Naive thymus-derived CD4-positive, alpha-beta T cell (primary cell): ENCODE results near the gene NFATC2. TPM values are rescaled to one million over a fixed set of nuclear protein-coding genes. Genes with fewer than 3 reads are reported as not detected.

ENCODE experiments used
- ATAC-seq: fragments of 150-1000 bp; cut with Tn5 transposase; 2 replicates; pipeline ENCODE4 v1.10.0; 2021; ENCODE audit warnings: mild to moderate bottlenecking, moderate library complexity
- CTCF ChIA-PET: fragments of 350-600 bp; sonication (Branson Sonifier 250); formaldehyde crosslinking; loops from one replicate; lab custom pipeline; 2021; ENCODE audit warnings: antibody characterized with exemption; lab: Charles Lee
- POLR2A ChIA-PET: fragments of 350-600 bp; sonication (Branson Sonifier 250); formaldehyde crosslinking; loops from one replicate; lab custom pipeline; 2021; ENCODE audit warnings: antibody characterized with exemption, inconsistent platforms; lab: Charles Lee
- DNase-seq, 9 donors: peaks; one replicate each; pipeline versions ENCODE4 v3.0.0 to v3.0.0-alpha.2; 2020 to 2022; ENCODE audit warnings: mixed read lengths in 1 of 9
- H3K27ac ChIP-seq: one replicate; pipeline ENCODE4 v1.7.0; 2013; ENCODE audit warnings: mild to moderate bottlenecking, low read depth, low read length, moderate library complexity
- H3K27me3 ChIP-seq, 2 donors: one replicate each; pipeline ENCODE4 v1.7.0; 2013; ENCODE audit warnings: low read length in 2 of 2, mild to moderate bottlenecking in 2 of 2, moderate library complexity in 2 of 2; ENCODE audit not compliant: control insufficient read depth in 2 of 2, insufficient read depth in 2 of 2
- H3K36me3 ChIP-seq, 3 experiments: 1 replicate in 2 of 3; 2 replicates in 1 of 3; pipeline ENCODE4 v1.7.0; 2013; ENCODE audit warnings: low read length in 3 of 3, mild to moderate bottlenecking in 3 of 3, moderate library complexity in 1 of 3; ENCODE audit not compliant: insufficient read depth in 3 of 3, control insufficient read depth in 2 of 3
- H3K4me1 ChIP-seq, 2 donors: one replicate each; pipeline ENCODE4 v1.7.0; 2013; ENCODE audit warnings: low read length in 2 of 2, mild to moderate bottlenecking in 2 of 2, moderate library complexity in 1 of 2; ENCODE audit not compliant: control insufficient read depth in 2 of 2, insufficient read depth in 2 of 2
- H3K4me3 ChIP-seq: 2 replicates; pipeline ENCODE4 v1.7.0; 2013; ENCODE audit warnings: mild to moderate bottlenecking, low read length
- H3K9me3 ChIP-seq, 3 experiments: 1 replicate in 2 of 3; 2 replicates in 1 of 3; pipeline ENCODE4 v1.7.0; 2013; ENCODE audit warnings: low read length in 3 of 3; ENCODE audit not compliant: control insufficient read depth in 2 of 3
- H3K27ac Mint-ChIP-seq, 9 donors: one replicate each; pipeline ENCODE4 v1.8.0; 2020 to 2022; ENCODE audit warnings: mixed read lengths in 9 of 9, mild to moderate bottlenecking in 8 of 9, moderate library complexity in 5 of 9, inconsistent platforms in 2 of 9
- H3K27me3 Mint-ChIP-seq, 5 donors: one replicate each; pipeline ENCODE4 v1.8.0; 2021 to 2022; ENCODE audit warnings: mixed read lengths in 5 of 5, mild to moderate bottlenecking in 1 of 5
- H3K36me3 Mint-ChIP-seq, 5 donors: one replicate each; pipeline ENCODE4 v1.8.0; 2020 to 2022; ENCODE audit warnings: mixed read lengths in 5 of 5, mild to moderate bottlenecking in 3 of 5, inconsistent platforms in 1 of 5
- H3K4me1 Mint-ChIP-seq, 7 donors: one replicate each; pipeline ENCODE4 v1.8.0; 2020 to 2022; ENCODE audit warnings: mixed read lengths in 7 of 7, mild to moderate bottlenecking in 3 of 7, inconsistent platforms in 1 of 7
- H3K4me3 Mint-ChIP-seq, 10 donors: one replicate each; pipeline ENCODE4 v1.8.0; 2020 to 2022; ENCODE audit warnings: mild to moderate bottlenecking in 10 of 10, mixed read lengths in 10 of 10, moderate library complexity in 6 of 10, inconsistent platforms in 2 of 10
- H3K9me3 Mint-ChIP-seq, 11 donors: one replicate each; pipeline ENCODE4 v1.8.0; 2020 to 2022; ENCODE audit warnings: mixed read lengths in 11 of 11, mild to moderate bottlenecking in 4 of 11, inconsistent platforms in 1 of 11, moderate library complexity in 1 of 11
- intact Hi-C, 2 donors: fragments of 100-400 bp; cut with micrococcal nuclease; formaldehyde crosslinking; loops; one replicate each; pipeline ENCODE4 v1.15.1; 2023
- polyA plus RNA-seq, 2 donors: library from polyadenylated mRNA; unstranded; fragments of 300-500 nt; fragmentation: Illumina TruSeq; gene quantifications; one replicate each; pipeline ENCODE4 v1.2.3, GENCODE V29; 2021
- total RNA-seq, 6 experiments: library from RNA in 5 of 6; stranded (reverse) in 5 of 6; gene quantifications; 1 replicate in 5 of 6; 2 replicates in 1 of 6; pipeline ENCODE4 v1.2.3 and lab custom pipeline; 2021 to 2026

NFATC2 gene
- total and polyA plus RNA-seq, 7 experiments from 2014 or later = 16.6 to 66.8 (median 42.6) TPM

GRCh38 chr20:51446230-51446629 lies 96.3 kb downstream of the NFATC2 start:
- ChIA-PET POLR2A (no interaction called here), CTCF (no interaction called here)
- intact Hi-C loops = no loop called here
- H3K27ac Mint-ChIP-seq = no peak overlapping the region
- Histone ChIP-seq H3K4me1 (peaks cover 0 to 11% of the 10 kb centered on the region in 2 donors), H3K36me3 (peaks cover 0 to 63% (median 12%) of the 10 kb centered on the region in 3 experiments), H3K27ac (no peak overlapping the region), H3K4me3 (no peak overlapping the region), H3K9me3 (no peaks in the 10 kb centered on the region), H3K27me3 (no peaks in the 10 kb centered on the region)
- ATAC-seq = no peak
- no peak overlapping the region for H3K4me3 Mint-ChIP-seq
- DNase-seq = no peak
- peaks cover 2 to 29% (median 12%) of the 10 kb centered on the region in 7 donors for H3K4me1 Mint-ChIP-seq
- no peaks in the 10 kb centered on the region for H3K27me3 Mint-ChIP-seq
- H3K36me3 Mint-ChIP-seq = peaks cover 14 to 45% (median 29%) of the 10 kb centered on the region in 5 donors
- no peaks in the 10 kb centered on the region for H3K9me3 Mint-ChIP-seq

GRCh38 chr20:51445591-51445990 lies 96.9 kb downstream of the NFATC2 start:
- Histone ChIP-seq H3K4me1 (peaks cover 3 to 17% of the 10 kb centered on the region in 2 donors), H3K9me3 (no peaks in the 10 kb centered on the region), H3K4me3 (no peak overlapping the region), H3K27ac (no peak overlapping the region), H3K27me3 (no peaks in the 10 kb centered on the region), H3K36me3 (peaks cover 0 to 59% (median 12%) of the 10 kb centered on the region in 3 experiments)
- no peaks in the 10 kb centered on the region for H3K27me3 Mint-ChIP-seq
- H3K4me1 Mint-ChIP-seq = peaks cover 2 to 31% (median 13%) of the 10 kb centered on the region in 7 donors
- intact Hi-C loops = no loop called here
- H3K4me3 Mint-ChIP-seq = no peak overlapping the region
- H3K27ac Mint-ChIP-seq = peak overlapping the region in 5 of 9 donors; percentile 1 to 57 (median 42)
- H3K36me3 Mint-ChIP-seq = peaks cover 14 to 46% (median 29%) of the 10 kb centered on the region in 5 donors
- POLR2A ChIA-PET = no interaction called here
- H3K9me3 Mint-ChIP-seq = no peaks in the 10 kb centered on the region
- ATAC-seq = no peak
- DNase-seq = no peak
- CTCF ChIA-PET = no interaction called here

- ATAC-seq (no peak), DNase-seq (no peak)
- Mint-ChIP-seq H3K9me3 (no peaks in the 10 kb centered on the region), H3K4me3 (no peak overlapping the region), H3K27ac (peak overlapping the region in 5 of 9 donors; percentile 24 to 57 (median 45)), H3K36me3 (peaks cover 14 to 49% (median 28%) of the 10 kb centered on the region in 5 donors), H3K27me3 (no peaks in the 10 kb centered on the region), H3K4me1 (peaks cover 2 to 31% (median 16%) of the 10 kb centered on the region in 7 donors)
- Histone ChIP-seq H3K36me3 (peaks cover 0 to 53% (median 12%) of the 10 kb centered on the region in 3 experiments), H3K4me3 (no peak overlapping the region), H3K9me3 (no peaks in the 10 kb centered on the region), H3K4me1 (peaks cover 7 to 22% of the 10 kb centered on the region in 2 donors), H3K27ac (no peak overlapping the region), H3K27me3 (no peaks in the 10 kb centered on the region)
- intact Hi-C loops = no loop called here
- ChIA-PET CTCF (no interaction called here), POLR2A (no interaction called here)
Observed at GRCh38 chr20:51444922-51445438, 97.5 kb downstream of the NFATC2 start.

- DNase-seq (no peak), ATAC-seq (no peak)
- Histone ChIP-seq H3K9me3 (no peaks in the 10 kb centered on the region), H3K4me1 (peaks cover 7 to 22% of the 10 kb centered on the region in 2 donors), H3K4me3 (no peak overlapping the region), H3K36me3 (peaks cover 0 to 49% (median 12%) of the 10 kb centered on the region in 3 experiments), H3K27me3 (no peaks in the 10 kb centered on the region), H3K27ac (no peak overlapping the region)
- no peaks in the 10 kb centered on the region for H3K27me3 Mint-ChIP-seq
- H3K4me3 Mint-ChIP-seq = no peak overlapping the region
- ChIA-PET CTCF (no interaction called here), POLR2A (no interaction called here)
- intact Hi-C loops = no loop called here
- H3K27ac Mint-ChIP-seq = peak overlapping the region in 2 of 9 donors; percentile 17 to 20
- H3K4me1 Mint-ChIP-seq = peaks cover 0 to 29% (median 16%) of the 10 kb centered on the region in 7 donors
- H3K36me3 Mint-ChIP-seq = peaks cover 18 to 47% (median 29%) of the 10 kb centered on the region in 5 donors
- no peaks in the 10 kb centered on the region for H3K9me3 Mint-ChIP-seq
Observed at GRCh38 chr20:51444467-51444866, 98.1 kb downstream of the NFATC2 start.

- H3K9me3 ChIP-seq = no peaks in the 10 kb centered on the region
- intact Hi-C loops = no loop called here
- H3K4me3 ChIP-seq = no peak overlapping the region
- peaks cover 0 to 49% (median 8%) of the 10 kb centered on the region in 3 experiments for H3K36me3 ChIP-seq
- H3K4me1 Mint-ChIP-seq = peaks cover 0 to 40% (median 15%) of the 10 kb centered on the region in 7 donors
- H3K27ac ChIP-seq = no peak overlapping the region
- no peak for ATAC-seq
- H3K9me3 Mint-ChIP-seq = no peaks in the 10 kb centered on the region
- H3K36me3 Mint-ChIP-seq = peaks cover 10 to 58% (median 41%) of the 10 kb centered on the region in 5 donors
- H3K4me3 Mint-ChIP-seq = no peak overlapping the region
- no peak for DNase-seq
- peak overlapping the region in 2 of 9 donors; percentile 14 to 82 for H3K27ac Mint-ChIP-seq
- no peaks in the 10 kb centered on the region for H3K27me3 ChIP-seq
- POLR2A ChIA-PET = interaction anchor here (0.6 kb wide), 1 partner anchor 1164 kb away, joined by 3 read pairs; no protein-coding TSS in a partner anchor
- CTCF ChIA-PET = no interaction called here
- peaks cover 7 to 40% of the 10 kb centered on the region in 2 donors for H3K4me1 ChIP-seq
- no peaks in the 10 kb centered on the region for H3K27me3 Mint-ChIP-seq
Observed at GRCh38 chr20:51442602-51443001, 99.9 kb downstream of the NFATC2 start.

- Mint-ChIP-seq H3K27ac (peak overlapping the region in 4 of 9 donors; percentile 10 to 43 (median 22)), H3K4me1 (peaks cover 0 to 41% (median 12%) of the 10 kb centered on the region in 7 donors), H3K36me3 (peaks cover 9 to 56% (median 38%) of the 10 kb centered on the region in 5 donors), H3K27me3 (no peaks in the 10 kb centered on the region), H3K9me3 (no peaks in the 10 kb centered on the region), H3K4me3 (no peak overlapping the region)
- no peak for DNase-seq
- POLR2A ChIA-PET = no interaction called here
- CTCF ChIA-PET = no interaction called here
- Histone ChIP-seq H3K4me1 (peaks cover 7 to 40% of the 10 kb centered on the region in 2 donors), H3K36me3 (peaks cover 0 to 45% (median 3%) of the 10 kb centered on the region in 3 experiments), H3K9me3 (no peaks in the 10 kb centered on the region), H3K4me3 (no peak overlapping the region), H3K27ac (no peak overlapping the region), H3K27me3 (no peaks in the 10 kb centered on the region)
- intact Hi-C loops = no loop called here
- ATAC-seq = peak; percentile 12
Observed at GRCh38 chr20:51440589-51440988, 101.9 kb downstream of the NFATC2 start.
